ENCODE results near the gene MAMLD1. TPM values are rescaled to one million over a fixed set of nuclear protein-coding genes. Genes with fewer than 3 reads are reported as not detected.

Gene MAMLD1
- total RNA-seq, 2 donors from 2014 or later, result 0.44 to 0.68 TPM

DNA sequence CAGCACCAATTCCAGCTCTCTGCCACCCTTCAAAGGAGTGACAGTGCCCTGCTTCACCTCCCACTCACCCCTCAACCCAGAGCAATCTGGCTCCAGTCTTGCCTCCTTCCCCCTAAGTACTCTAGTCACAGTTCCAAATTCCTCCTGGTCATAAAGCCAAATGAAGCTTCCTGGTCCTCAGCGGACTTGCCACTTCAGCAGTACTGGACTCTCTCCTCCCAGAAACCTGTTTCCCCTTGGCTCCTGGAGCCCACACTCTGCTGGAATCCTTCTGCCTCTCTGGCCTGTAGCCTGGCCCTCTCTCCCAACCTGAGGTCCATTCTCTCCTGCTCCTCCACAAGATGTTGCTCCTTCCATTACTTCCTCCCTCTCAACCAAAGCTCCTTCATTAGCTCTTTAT lies 152.7 kb downstream of the MAMLD1 start:
- Histone ChIP-seq H3K9ac (ENCODE audit: extremely low read depth, low read length, poor library complexity, severe bottlenecking) (no peak overlapping the region), H3K9me3 (ENCODE audit: control insufficient read depth, low read length) (no peaks in the 10 kb centered on the region), H3K4me1 (ENCODE audit: control insufficient read depth, insufficient read depth, low read length) (no peaks in the 10 kb centered on the region), H3K27ac (ENCODE audit: low read depth, low read length) (no peak overlapping the region), H3K36me3 (ENCODE audit: control insufficient read depth, insufficient read depth, low read length) (no peaks in the 10 kb centered on the region), H3K27me3 (ENCODE audit: control insufficient read depth, insufficient read depth, low read length, poor library complexity, severe bottlenecking) (no peaks in the 10 kb centered on the region), H3K4me3 (ENCODE audit: low read length) (no peak overlapping the region)
- H3K9me3 Mint-ChIP-seq, result peaks cover 68% of the 10 kb centered on the region
- peaks cover 10% of the 10 kb centered on the region for H3K4me1 Mint-ChIP-seq
- no peak for TF ChIP-seq CTCF (conservative IDR thresholded peaks at IDR 0.05)
- no peak for DNase-seq
- whole genome bisulfite sequencing, 2 experiments (ENCODE audit: insufficient coverage in 1 of 2, insufficient read length in 1 of 2), result 92% methylated on average over 1 of the region's 1 CpG; no CpG with 5 or more reads in 1 of the 2 experiments
- no peaks in the 10 kb centered on the region for H3K27me3 Mint-ChIP-seq (ENCODE audit: insufficient read depth)
- H3K36me3 Mint-ChIP-seq (ENCODE audit: low read depth), result no peaks in the 10 kb centered on the region
- H3K27ac Mint-ChIP-seq, result no peak overlapping the region
- no peak overlapping the region for H3K4me3 Mint-ChIP-seq

GRCh38 chrX:150517303-150517910 lies 154.3 kb downstream of the MAMLD1 start:
- no peak overlapping the region for H3K4me3 Mint-ChIP-seq
- Histone ChIP-seq H3K27ac (ENCODE audit: low read depth, low read length) (no peak overlapping the region), H3K9me3 (ENCODE audit: control insufficient read depth, low read length) (no peaks in the 10 kb centered on the region), H3K36me3 (ENCODE audit: control insufficient read depth, insufficient read depth, low read length) (no peaks in the 10 kb centered on the region), H3K4me3 (ENCODE audit: low read length) (no peak overlapping the region), H3K27me3 (ENCODE audit: control insufficient read depth, insufficient read depth, low read length, poor library complexity, severe bottlenecking) (no peaks in the 10 kb centered on the region), H3K4me1 (ENCODE audit: control insufficient read depth, insufficient read depth, low read length) (no peaks in the 10 kb centered on the region), H3K9ac (ENCODE audit: extremely low read depth, low read length, poor library complexity, severe bottlenecking) (no peak overlapping the region)
- no peak for DNase-seq
- TF ChIP-seq CTCF (conservative IDR thresholded peaks at IDR 0.05), result no peak
- H3K4me1 Mint-ChIP-seq, result peaks cover 10% of the 10 kb centered on the region
- peaks cover 66% of the 10 kb centered on the region for H3K9me3 Mint-ChIP-seq
- no peaks in the 10 kb centered on the region for H3K27me3 Mint-ChIP-seq (ENCODE audit: insufficient read depth)
- H3K36me3 Mint-ChIP-seq (ENCODE audit: low read depth), result no peaks in the 10 kb centered on the region
- H3K27ac Mint-ChIP-seq, result no peak overlapping the region
- 100% methylated on average over 2 of the region's 4 CpGs; no CpG with 5 or more reads in 1 of the 2 experiments for WGBS, 2 experiments (ENCODE audit: insufficient coverage in 1 of 2, insufficient read length in 1 of 2)

- no peaks in the 10 kb centered on the region for H3K4me1 ChIP-seq (ENCODE audit: control insufficient read depth, insufficient read depth, low read length)
- H3K4me1 Mint-ChIP-seq, result peaks cover 5% of the 10 kb centered on the region
- TF ChIP-seq CTCF (conservative IDR thresholded peaks at IDR 0.05), result no peak
- no peak overlapping the region for H3K27ac Mint-ChIP-seq
- 93 to 96% methylated on average over 2 of the region's 2 CpGs for WGBS, 2 experiments (ENCODE audit: insufficient coverage in 1 of 2, insufficient read length in 1 of 2)
- no peak for DNase-seq
- no peaks in the 10 kb centered on the region for H3K36me3 Mint-ChIP-seq (ENCODE audit: low read depth)
- H3K9me3 Mint-ChIP-seq, result peaks cover 70% of the 10 kb centered on the region
- H3K9me3 ChIP-seq (ENCODE audit: control insufficient read depth, low read length), result no peaks in the 10 kb centered on the region
- no peak overlapping the region for H3K27ac ChIP-seq (ENCODE audit: low read depth, low read length)
- H3K27me3 Mint-ChIP-seq (ENCODE audit: insufficient read depth), result no peaks in the 10 kb centered on the region
- no peak overlapping the region for H3K9ac ChIP-seq (ENCODE audit: extremely low read depth, low read length, poor library complexity, severe bottlenecking)
- no peak overlapping the region for H3K4me3 ChIP-seq (ENCODE audit: low read length)
- H3K27me3 ChIP-seq (ENCODE audit: control insufficient read depth, insufficient read depth, low read length, poor library complexity, severe bottlenecking), result no peaks in the 10 kb centered on the region
- no peak overlapping the region for H3K4me3 Mint-ChIP-seq
- no peaks in the 10 kb centered on the region for H3K36me3 ChIP-seq (ENCODE audit: control insufficient read depth, insufficient read depth, low read length)
Measured at GRCh38 chrX:150522494-150522893, 159.4 kb downstream of the MAMLD1 start.

All from endodermal cell (in vitro differentiated cells).